KMS-11 (cell line): Measurements from ENCODE around the gene CHST5.
"Not testable (repeated sequence)": the region's sequence is repeated elsewhere in the genome, so short reads cannot be mapped to it uniquely, and the experiment has no call there.

Experiments
- H2AFZ ChIP-seq: fragments of 200-600 bp; sonication (generic); 2 replicates; pipeline ENCODE4 v1.6.1; 2016; ENCODE audit warnings: antibody characterized with exemption, mixed run types, low read depth
- H3K27ac ChIP-seq: fragments of 200-600 bp; sonication (generic); 2 replicates; pipeline ENCODE4 v1.6.1; 2016; ENCODE audit warnings: mild to moderate bottlenecking, mixed run types
- H3K27me3 ChIP-seq: fragments of 200-600 bp; sonication (generic); 2 replicates; pipeline ENCODE4 v1.6.1; 2017; ENCODE audit warnings: mild to moderate bottlenecking, low read depth, mixed run types, moderate library complexity; ENCODE audit not compliant: insufficient read depth
- H3K36me3 ChIP-seq: fragments of 200-600 bp; sonication (generic); 2 replicates; pipeline ENCODE4 v1.6.1; 2017; ENCODE audit warnings: mild to moderate bottlenecking, mixed run types; ENCODE audit not compliant: insufficient read depth
- H3K4me1 ChIP-seq: fragments of 200-600 bp; sonication (generic); 2 replicates; pipeline ENCODE4 v1.6.1; 2016; ENCODE audit warnings: mild to moderate bottlenecking, low read depth, mixed run types; ENCODE audit not compliant: poor library complexity, severe bottlenecking
- H3K4me2 ChIP-seq: fragments of 200-600 bp; sonication (generic); 2 replicates; pipeline ENCODE4 v1.7.0; 2016; ENCODE audit warnings: mild to moderate bottlenecking, mixed run types
- H3K4me3 ChIP-seq: fragments of 200-600 bp; sonication (generic); IDR thresholded peaks from 2 replicates; pipeline ENCODE4 v1.6.1; 2017; ENCODE audit warnings: low read depth, low read length, mixed read lengths; ENCODE audit not compliant: insufficient read depth
- H3K79me2 ChIP-seq: fragments of 200-600 bp; sonication (generic); 2 replicates; pipeline ENCODE4 v1.6.1; 2016; ENCODE audit warnings: low read depth, mixed run types; ENCODE audit not compliant: insufficient read depth
- H3K9ac ChIP-seq: fragments of 200-600 bp; sonication (generic); 2 replicates; pipeline ENCODE4 v1.6.1; 2016; ENCODE audit warnings: mild to moderate bottlenecking, mixed run types
- H4K20me1 ChIP-seq: fragments of 200-600 bp; sonication (generic); 2 replicates; pipeline ENCODE4 v1.6.1; 2016; ENCODE audit warnings: mild to moderate bottlenecking, mixed run types; ENCODE audit not compliant: insufficient read depth
- CTCF ChIP-seq: fragments of 200-600 bp; sonication (generic); conservative IDR thresholded peaks from 2 replicates; pipeline ENCODE4 v1.6.1; 2017; ENCODE audit warnings: low read depth, mild to moderate bottlenecking, antibody characterized with exemption, low read length, moderate library complexity, mixed read lengths

The CHST5 gene

GRCh38 chr16:75506574-75506973 is 29.3 kb downstream of the CHST5 start:
- no peaks in the 10 kb centered on the region for H3K79me2 ChIP-seq
- H3K27ac ChIP-seq, result no peak overlapping the region
- H4K20me1 ChIP-seq, result no peaks in the 10 kb centered on the region
- no peak overlapping the region for H3K9ac ChIP-seq
- TF ChIP-seq CTCF, result no peak
- no peak overlapping the region for H3K4me3 ChIP-seq
- no peak overlapping the region for H3K4me2 ChIP-seq
- no peaks in the 10 kb centered on the region for H3K27me3 ChIP-seq
- H2AFZ ChIP-seq, result no peak overlapping the region
- H3K36me3 ChIP-seq, result no peaks in the 10 kb centered on the region
- no peaks in the 10 kb centered on the region for H3K4me1 ChIP-seq

- Histone ChIP-seq H3K9ac (no peak overlapping the region), H3K36me3 (no peaks in the 10 kb centered on the region), H3K27me3 (no peaks in the 10 kb centered on the region), H3K27ac (no peak overlapping the region), H3K4me3 (no peak overlapping the region), H4K20me1 (no peaks in the 10 kb centered on the region), H3K79me2 (no peaks in the 10 kb centered on the region), H3K4me2 (no peak overlapping the region), H2AFZ (no peak overlapping the region), H3K4me1 (no peaks in the 10 kb centered on the region)
- TF ChIP-seq CTCF, result no peak
Observed at GRCh38 chr16:75506107-75506506, 29.8 kb downstream of the CHST5 start.

GRCh38 chr16:75503801-75504200 is 32.1 kb downstream of the CHST5 start:
- TF ChIP-seq CTCF, result no peak
- Histone ChIP-seq H3K79me2 (no peaks in the 10 kb centered on the region), H3K9ac (no peak overlapping the region), H3K4me3 (no peak overlapping the region), H2AFZ (no peak overlapping the region), H4K20me1 (no peaks in the 10 kb centered on the region), H3K36me3 (no peaks in the 10 kb centered on the region), H3K4me1 (no peaks in the 10 kb centered on the region), H3K27me3 (no peaks in the 10 kb centered on the region), H3K4me2 (no peak overlapping the region), H3K27ac (no peak overlapping the region)

GRCh38 chr16:75502916-75503605 is 32.8 kb downstream of the CHST5 start:
- TF ChIP-seq CTCF, result no peak
- no peaks in the 10 kb centered on the region for H4K20me1 ChIP-seq
- H2AFZ ChIP-seq, result no peak overlapping the region
- no peaks in the 10 kb centered on the region for H3K36me3 ChIP-seq
- H3K9ac ChIP-seq, result no peak overlapping the region
- H3K4me3 ChIP-seq, result no peak overlapping the region
- H3K27me3 ChIP-seq, result no peaks in the 10 kb centered on the region
- H3K27ac ChIP-seq, result no peak overlapping the region
- H3K4me2 ChIP-seq, result no peak overlapping the region
- no peaks in the 10 kb centered on the region for H3K79me2 ChIP-seq
- no peaks in the 10 kb centered on the region for H3K4me1 ChIP-seq

- H3K4me2 ChIP-seq, H2AFZ ChIP-seq, H3K79me2 ChIP-seq, H3K27ac ChIP-seq, H3K4me1 ChIP-seq, H3K9ac ChIP-seq, H3K36me3 ChIP-seq, H3K4me3 ChIP-seq, H4K20me1 ChIP-seq, H3K27me3 ChIP-seq: not testable (repeated sequence)
Observed at GRCh38 chr16:75501820-75502219, 34.1 kb downstream of the CHST5 start.
